ENCODE data around the gene EFEMP2.
"Not testable (repeated sequence)": the region's sequence is repeated elsewhere in the genome, so short reads cannot be mapped to it uniquely, and the experiment has no call there.

Gene EFEMP2

GRCh38 chr11:65849366-65849765, 23.2 kb downstream of the EFEMP2 start:
- DNase-seq (ENCODE audit: extremely low spot score): no peak
- TF ChIP-seq ZNF384 (IDR thresholded peaks at IDR 0.05): no peak
- POLR2A ChIA-PET: interaction anchor here (0.9 to 7.1 kb wide), 3 partner anchors 11 to 138 kb away, joined by 3 to 44 read pairs (median 5); partner anchors contain the start of genes KAT5 and MUS81
- CTCF ChIA-PET: interaction anchor here (1.0 to 3.4 kb wide), 2 partner anchors 11 to 35 kb away, joined by 3 to 19 read pairs; partner anchors contain the start of gene MUS81

GRCh38 chr11:65848693-65849092, 23.9 kb downstream of the EFEMP2 start:
- POLR2A ChIA-PET: interaction anchor here (7.1 kb wide), 1 partner anchor 11 kb away, joined by 44 read pairs; the partner anchor contains the start of gene MUS81
- DNase-seq (ENCODE audit: extremely low spot score): not testable (repeated sequence)
- CTCF ChIA-PET: interaction anchor here (0.9 to 3.4 kb wide), 4 partner anchors 11 to 143 kb away, joined by 3 to 19 read pairs (median 3); partner anchors contain the start of gene MUS81

- POLR2A ChIA-PET: interaction anchor here (2.1 to 7.1 kb wide), 2 partner anchors 12 to 128 kb away, joined by 4 to 44 read pairs; partner anchors contain the start of genes MUS81 and RNASEH2C
Observed at GRCh38 chr11:65847746-65848145, 24.9 kb downstream of the EFEMP2 start.

GRCh38 chr11:65844231-65844872, 28.2 kb downstream of the EFEMP2 start:
- TF ChIP-seq ARNT (IDR thresholded peaks at IDR 0.05): no peak
- TF ChIP-seq HDGF (IDR thresholded peaks at IDR 0.05; ENCODE audit: borderline replicate concordance): no peak
- no peak for TF ChIP-seq FOXA1 (IDR thresholded peaks at IDR 0.05)
- no peak for TF ChIP-seq TARDBP (IDR thresholded peaks at IDR 0.05)
- TF ChIP-seq SP1 (IDR thresholded peaks at IDR 0.05): no peak
- no peak for TF ChIP-seq FOXK2 (IDR thresholded peaks at IDR 0.05)
- no peak for TF ChIP-seq CTBP1 (IDR thresholded peaks at IDR 0.05; ENCODE audit: borderline replicate concordance)
- no peak for TF ChIP-seq BHLHE40 (IDR thresholded peaks at IDR 0.05; ENCODE audit: borderline replicate concordance)
- no peak for TF ChIP-seq SUZ12 (IDR thresholded peaks at IDR 0.05)
- no peak for TF ChIP-seq L3MBTL2 (conservative IDR thresholded peaks at IDR 0.05)
- TF ChIP-seq ZNF384 (IDR thresholded peaks at IDR 0.05): no peak
- no peak for TF ChIP-seq LEF1 (IDR thresholded peaks at IDR 0.05; ENCODE audit: borderline replicate concordance)
- TF ChIP-seq FOXM1 (IDR thresholded peaks at IDR 0.05; ENCODE audit: borderline replicate concordance): no peak
- no peak for TF ChIP-seq ELF4 (IDR thresholded peaks at IDR 0.05)
- no peak for TF ChIP-seq NFRKB (IDR thresholded peaks at IDR 0.05)
- no peak for TF ChIP-seq PKNOX1 (IDR thresholded peaks at IDR 0.05)
- CTCF ChIA-PET: no interaction called here

More at GRCh38 chr11:65847746-65848145, 24.9 kb downstream of the EFEMP2 start:
- TF ChIP-seq LEF1 (IDR thresholded peaks at IDR 0.05; ENCODE audit: borderline replicate concordance): no peak
- TF ChIP-seq FOXA1 (IDR thresholded peaks at IDR 0.05): no peak
- no peak for TF ChIP-seq SUZ12 (IDR thresholded peaks at IDR 0.05)
- no peak for DNase-seq (ENCODE audit: extremely low spot score)
- CTCF ChIA-PET: interaction anchor here (1.2 kb wide), 1 partner anchor 142 kb away, joined by 3 read pairs; no protein-coding TSS in a partner anchor

GRCh38 chr11:65843811-65844210, 28.8 kb downstream of the EFEMP2 start:
- POLR2A ChIA-PET: interaction anchor here (1.1 kb wide), 1 partner anchor 15 kb away, joined by 5 read pairs; no protein-coding TSS in a partner anchor
- DNase-seq (ENCODE audit: extremely low spot score): no peak
- TF ChIP-seq HDGF (IDR thresholded peaks at IDR 0.05; ENCODE audit: borderline replicate concordance): no peak
- TF ChIP-seq ARNT (IDR thresholded peaks at IDR 0.05): no peak
- TF ChIP-seq SUZ12 (IDR thresholded peaks at IDR 0.05): no peak
- no peak for TF ChIP-seq L3MBTL2 (conservative IDR thresholded peaks at IDR 0.05)
- TF ChIP-seq ZNF384 (IDR thresholded peaks at IDR 0.05): no peak
- no peak for TF ChIP-seq FOXK2 (IDR thresholded peaks at IDR 0.05)
- TF ChIP-seq FOXM1 (IDR thresholded peaks at IDR 0.05; ENCODE audit: borderline replicate concordance): no peak
- no peak for TF ChIP-seq BHLHE40 (IDR thresholded peaks at IDR 0.05; ENCODE audit: borderline replicate concordance)
- no peak for TF ChIP-seq FOXA1 (IDR thresholded peaks at IDR 0.05)
- no peak for TF ChIP-seq CTBP1 (IDR thresholded peaks at IDR 0.05; ENCODE audit: borderline replicate concordance)
- TF ChIP-seq SP1 (IDR thresholded peaks at IDR 0.05): no peak
- no peak for TF ChIP-seq TARDBP (IDR thresholded peaks at IDR 0.05)
- TF ChIP-seq LEF1 (IDR thresholded peaks at IDR 0.05; ENCODE audit: borderline replicate concordance): no peak
- TF ChIP-seq PKNOX1 (IDR thresholded peaks at IDR 0.05): no peak
- no peak for TF ChIP-seq NFRKB (IDR thresholded peaks at IDR 0.05)
- CTCF ChIA-PET: no interaction called here

More at GRCh38 chr11:65844231-65844872, 28.2 kb downstream of the EFEMP2 start:
- POLR2A ChIA-PET: interaction anchor here (1.1 kb wide), 1 partner anchor 15 kb away, joined by 5 read pairs; no protein-coding TSS in a partner anchor
- DNase-seq (ENCODE audit: extremely low spot score): no peak

GRCh38 chr11:65842144-65842543, 30.5 kb downstream of the EFEMP2 start:
- TF ChIP-seq L3MBTL2 (conservative IDR thresholded peaks at IDR 0.05) (no peak), FOXK2 (IDR thresholded peaks at IDR 0.05) (no peak), PKNOX1 (IDR thresholded peaks at IDR 0.05) (no peak), TARDBP (IDR thresholded peaks at IDR 0.05) (no peak), FOXM1 (IDR thresholded peaks at IDR 0.05; ENCODE audit: borderline replicate concordance) (no peak), ZNF384 (IDR thresholded peaks at IDR 0.05) (no peak), BHLHE40 (IDR thresholded peaks at IDR 0.05; ENCODE audit: borderline replicate concordance) (no peak)
- CTCF ChIA-PET: interaction anchor here (0.6 to 1.0 kb wide), 2 partner anchors 9 to 211 kb away, joined by 3 to 5 read pairs; no protein-coding TSS in a partner anchor
- POLR2A ChIA-PET: interaction anchor here (1.0 kb wide), 1 partner anchor 18 kb away, joined by 3 read pairs; no protein-coding TSS in a partner anchor
- no peak for DNase-seq (ENCODE audit: extremely low spot score)

Measured in HEK293T (cell line).